ENCODE measurements around the gene ITFG1. TPM values are rescaled to one million over a fixed set of nuclear protein-coding genes. Genes with fewer than 3 reads are reported as not detected.

The ITFG1 gene
- total and polyA plus RNA-seq, 2 of the 13 experiments (the other 11 are each of a cell fraction or from before 2014, with no cell fraction given), result 74.5 to 150 TPM

- Histone ChIP-seq H3K4me3 (replicated peaks in 1 of 3; ENCODE audit: insufficient read depth in 1 of 3, low read depth in 2 of 3, low read length in 3 of 3) (no peak overlapping the region), H3K4me1 (ENCODE audit: insufficient read depth, low read length) (no peaks in the 10 kb centered on the region), H4K20me1 (ENCODE audit: insufficient read depth, low read length) (no peaks in the 10 kb centered on the region; the same call in 1 of the 2 replicates), H3K9ac (ENCODE audit: insufficient read depth, low read depth, low read length) (no peak overlapping the region), H3K79me2 (ENCODE audit: insufficient read depth, low read length) (no peaks in the 10 kb centered on the region), H3K9me3 (ENCODE audit: low read length) (no peaks in the 10 kb centered on the region), H3K27me3 (ENCODE audit: control insufficient read depth in 1 of 2, insufficient read depth in 2 of 2, low read length in 2 of 2) (no peaks in the 10 kb centered on the region), H3K4me2 (ENCODE audit: low read depth, low read length) (no peak overlapping the region), H3K36me3 (replicated peaks in 1 of 2; ENCODE audit: control insufficient read depth in 1 of 2, insufficient read depth in 2 of 2, low read length in 2 of 2) (peaks cover 0 to 3% of the 10 kb centered on the region in 2 experiments; a peak in 2 of 5 replicates), H3K27ac (ENCODE audit: extremely low read length, insufficient read depth, low read length) (no peak overlapping the region), H2AFZ (ENCODE audit: low read length) (no peak overlapping the region)
- 94% methylated on average over 3 of the region's 3 CpGs for WGBS (ENCODE audit: low lambda C conversion rate)
- in situ Hi-C loops (cut with HindIII; ENCODE audit: extremely low pct_ligation_motif_present, low pct_unique_long_range_greater_than_20kb), result no loop called here
- FAIRE-seq (no peak), DNase-seq (ENCODE audit: low spot score) (no peak), ATAC-seq (no peak)
- intact Hi-C loops (cut with micrococcal nuclease; ENCODE audit: unreplicated experiment), result no loop called here
- no TSS peak for BruUV-seq (replicated peaks)
- ChIA-PET CTCF (ENCODE audit: low intra/inter-chr PET ratio, low total read pairs) (no interaction called here), POLR2A (no interaction called here)
- TF ChIP-seq ATF5 (CRISPR knock-in tag; IDR thresholded peaks at IDR 0.05; ENCODE audit: low read depth) (no peak), RFXAP (CRISPR knock-in tag; IDR thresholded peaks at IDR 0.05; ENCODE audit: borderline replicate concordance) (no peak), HBP1 (CRISPR knock-in tag; IDR thresholded peaks at IDR 0.05; ENCODE audit: low read depth) (no peak), ZNF251 (CRISPR knock-in tag; IDR thresholded peaks at IDR 0.05) (no peak), HMGXB3 (CRISPR knock-in tag; IDR thresholded peaks at IDR 0.05; ENCODE audit: borderline replicate concordance) (no peak), FOXJ3 (CRISPR knock-in tag; IDR thresholded peaks at IDR 0.05; ENCODE audit: borderline replicate concordance) (no peak), MEIS1 (CRISPR knock-in tag; IDR thresholded peaks at IDR 0.05; ENCODE audit: borderline replicate concordance) (no peak), HMGA1 (CRISPR knock-in tag; conservative IDR thresholded peaks at IDR 0.05) (no peak), MAX (IDR thresholded peaks at IDR 0.05) (no peak), GRHL1 (CRISPR knock-in tag; conservative IDR thresholded peaks at IDR 0.05) (no peak), SMARCE1 (IDR thresholded peaks at IDR 0.05; ENCODE audit: borderline replicate concordance) (no peak), ZNF639 (CRISPR knock-in tag; conservative IDR thresholded peaks at IDR 0.05) (no peak), POLR2AphosphoS2 (IDR thresholded peaks at IDR 0.05; ENCODE audit: low read depth, low read length) (no peak), ZNF225 (CRISPR knock-in tag; IDR thresholded peaks at IDR 0.05) (no peak), ZNF839 (CRISPR knock-in tag; IDR thresholded peaks at IDR 0.05; ENCODE audit: borderline replicate concordance) (no peak)
Measured at GRCh38 chr16:47247690-47248089, 213.2 kb downstream of the ITFG1 start.

Measured in HepG2 (cell line).